Ishikawa (cell line): Measurements from ENCODE around the gene RPUSD4.
A peak's percentile ranks its signal among the peaks of the same experiment; 100 is the strongest.

ENCODE experiments used
- CEBPB ChIP-seq: IDR thresholded peaks from 2 replicates; pipeline ENCODE4 v1.6.1; 2012
- CREB1 ChIP-seq: IDR thresholded peaks from 2 replicates; pipeline ENCODE4 v1.6.1; 2012; ENCODE audit warnings: low read depth
- EGR1 ChIP-seq: IDR thresholded peaks from 2 replicates; pipeline ENCODE4 v1.6.1; 2012
- EP300 ChIP-seq: IDR thresholded peaks from 2 replicates; pipeline ENCODE4 v1.6.1; 2012; ENCODE audit warnings: borderline replicate concordance
- FOXM1 ChIP-seq: IDR thresholded peaks from 2 replicates; pipeline ENCODE4 v1.6.1; 2012; ENCODE audit warnings: low read depth, borderline replicate concordance
- MAX ChIP-seq: IDR thresholded peaks from 2 replicates; pipeline ENCODE4 v1.6.1; 2012
- NFIC ChIP-seq: IDR thresholded peaks from 2 replicates; pipeline ENCODE4 v1.6.1; 2012
- RAD21 ChIP-seq: IDR thresholded peaks from 2 replicates; pipeline ENCODE4 v1.6.1; 2012; ENCODE audit warnings: low read depth
- TAF1 ChIP-seq: IDR thresholded peaks from 2 replicates; pipeline ENCODE4 v1.6.1; 2012; ENCODE audit warnings: low read depth, mild to moderate bottlenecking
- TCF12 ChIP-seq: IDR thresholded peaks from 2 replicates; pipeline ENCODE4 v1.6.1; 2012; ENCODE audit warnings: low read depth
- TEAD4 ChIP-seq: IDR thresholded peaks from 2 replicates; pipeline ENCODE4 v1.6.1; 2012
- YY1 ChIP-seq: IDR thresholded peaks from 2 replicates; pipeline ENCODE4 v1.6.1; 2012; ENCODE audit warnings: low read depth
- ZBTB7A ChIP-seq: IDR thresholded peaks from 2 replicates; pipeline ENCODE4 v1.6.1; 2012; ENCODE audit warnings: low read depth
- TF ChIP-seq, protein P1 (sequence below): IDR thresholded peaks from 2 replicates; pipeline ENCODE4 v1.6.1; 2012
- TF ChIP-seq, protein P2 (sequence below): IDR thresholded peaks from 2 replicates; pipeline ENCODE4 v1.6.1; 2012; ENCODE audit warnings: low read depth, mild to moderate bottlenecking

Gene RPUSD4

DNA sequence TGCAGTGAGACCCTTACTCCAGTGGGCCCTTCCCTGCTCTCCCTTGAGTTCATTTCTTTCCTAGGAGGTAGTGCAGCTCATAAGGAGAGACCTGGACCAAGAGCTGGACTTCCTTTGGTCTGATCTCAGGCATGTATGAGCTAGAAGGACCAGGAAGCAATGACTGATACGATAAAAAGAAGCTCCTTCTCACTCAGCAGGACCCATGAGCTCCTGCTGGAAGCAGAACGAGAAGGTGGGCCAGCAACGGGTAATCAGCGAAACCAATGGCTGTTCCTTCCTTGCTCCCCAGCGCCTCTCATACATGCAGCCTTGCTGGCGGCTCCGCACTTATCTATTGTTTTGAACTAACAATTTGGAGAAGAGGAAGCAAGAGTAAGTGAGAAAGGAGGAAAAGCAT is 56.8 kb downstream of the RPUSD4 start:
- TF ChIP-seq MAX (no peak), EGR1 (no peak)

DNA sequence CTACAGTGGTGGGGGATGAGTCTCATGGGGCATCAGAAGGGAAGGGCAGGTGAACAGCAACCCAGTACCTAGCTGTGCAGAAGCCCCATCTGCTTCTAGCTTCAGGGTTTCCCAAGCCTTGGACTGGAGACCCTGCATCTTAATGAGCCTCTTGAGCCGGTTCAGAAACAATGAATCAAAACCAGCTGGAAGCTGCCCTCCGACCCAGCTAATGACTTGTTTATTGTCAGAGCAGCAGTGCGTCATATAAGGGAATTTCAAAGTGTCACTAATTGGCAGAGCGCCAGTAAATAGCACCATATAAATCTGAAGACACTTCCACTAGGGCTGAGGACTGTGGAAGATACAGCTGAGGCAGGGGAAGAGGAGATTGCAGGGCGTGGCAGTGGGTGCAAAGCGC is 57.5 kb downstream of the RPUSD4 start:
- TF ChIP-seq TEAD4 (peak; percentile 52), RAD21 (peak; percentile 2; the same call in 1 of the 2 replicates), TCF12 (no peak), NFIC (peak; percentile 89)

DNA sequence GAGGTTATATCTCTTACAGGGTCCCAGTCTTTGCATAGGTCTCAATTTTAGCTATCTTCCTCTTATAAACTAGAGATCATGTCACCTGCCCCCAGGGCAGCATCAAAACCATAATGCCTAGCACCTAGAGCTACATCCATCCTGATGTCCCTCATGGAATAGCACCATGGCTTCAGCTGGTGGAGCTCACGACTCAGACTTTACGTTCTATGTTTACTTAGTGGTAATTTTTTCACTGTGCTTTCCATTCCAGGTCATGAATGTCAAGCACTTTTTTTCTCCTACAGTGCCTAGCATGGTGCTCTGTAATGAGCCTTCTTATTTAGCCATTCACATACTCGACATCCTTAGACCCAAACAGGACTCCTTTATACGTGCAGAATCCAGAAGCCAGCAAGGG is 58.4 kb downstream of the RPUSD4 start:
- TF ChIP-seq NFIC (no peak), RAD21 (no peak), EGR1 (no peak), ZBTB7A (no peak), EP300 (no peak), MAX (no peak), TCF12 (no peak), CEBPB (no peak), FOXM1 (no peak), TEAD4 (no peak)
- TF ChIP-seq, protein P1, sequence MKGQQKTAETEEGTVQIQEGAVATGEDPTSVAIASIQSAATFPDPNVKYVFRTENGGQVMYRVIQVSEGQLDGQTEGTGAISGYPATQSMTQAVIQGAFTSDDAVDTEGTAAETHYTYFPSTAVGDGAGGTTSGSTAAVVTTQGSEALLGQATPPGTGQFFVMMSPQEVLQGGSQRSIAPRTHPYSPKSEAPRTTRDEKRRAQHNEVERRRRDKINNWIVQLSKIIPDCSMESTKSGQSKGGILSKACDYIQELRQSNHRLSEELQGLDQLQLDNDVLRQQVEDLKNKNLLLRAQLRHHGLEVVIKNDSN, result no peak

GRCh38 chr11:126152586-126152985 is 58.9 kb downstream of the RPUSD4 start:
- TF ChIP-seq ZBTB7A (no peak), TCF12 (no peak), RAD21 (no peak), EGR1 (no peak), EP300 (no peak), YY1 (no peak), FOXM1 (no peak), CEBPB (no peak), TAF1 (no peak), NFIC (no peak), MAX (no peak), CREB1 (no peak), TEAD4 (no peak)
- TF ChIP-seq, protein P2, sequence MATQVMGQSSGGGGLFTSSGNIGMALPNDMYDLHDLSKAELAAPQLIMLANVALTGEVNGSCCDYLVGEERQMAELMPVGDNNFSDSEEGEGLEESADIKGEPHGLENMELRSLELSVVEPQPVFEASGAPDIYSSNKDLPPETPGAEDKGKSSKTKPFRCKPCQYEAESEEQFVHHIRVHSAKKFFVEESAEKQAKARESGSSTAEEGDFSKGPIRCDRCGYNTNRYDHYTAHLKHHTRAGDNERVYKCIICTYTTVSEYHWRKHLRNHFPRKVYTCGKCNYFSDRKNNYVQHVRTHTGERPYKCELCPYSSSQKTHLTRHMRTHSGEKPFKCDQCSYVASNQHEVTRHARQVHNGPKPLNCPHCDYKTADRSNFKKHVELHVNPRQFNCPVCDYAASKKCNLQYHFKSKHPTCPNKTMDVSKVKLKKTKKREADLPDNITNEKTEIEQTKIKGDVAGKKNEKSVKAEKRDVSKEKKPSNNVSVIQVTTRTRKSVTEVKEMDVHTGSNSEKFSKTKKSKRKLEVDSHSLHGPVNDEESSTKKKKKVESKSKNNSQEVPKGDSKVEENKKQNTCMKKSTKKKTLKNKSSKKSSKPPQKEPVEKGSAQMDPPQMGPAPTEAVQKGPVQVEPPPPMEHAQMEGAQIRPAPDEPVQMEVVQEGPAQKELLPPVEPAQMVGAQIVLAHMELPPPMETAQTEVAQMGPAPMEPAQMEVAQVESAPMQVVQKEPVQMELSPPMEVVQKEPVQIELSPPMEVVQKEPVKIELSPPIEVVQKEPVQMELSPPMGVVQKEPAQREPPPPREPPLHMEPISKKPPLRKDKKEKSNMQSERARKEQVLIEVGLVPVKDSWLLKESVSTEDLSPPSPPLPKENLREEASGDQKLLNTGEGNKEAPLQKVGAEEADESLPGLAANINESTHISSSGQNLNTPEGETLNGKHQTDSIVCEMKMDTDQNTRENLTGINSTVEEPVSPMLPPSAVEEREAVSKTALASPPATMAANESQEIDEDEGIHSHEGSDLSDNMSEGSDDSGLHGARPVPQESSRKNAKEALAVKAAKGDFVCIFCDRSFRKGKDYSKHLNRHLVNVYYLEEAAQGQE, result no peak
- TF ChIP-seq, protein P1, result no peak

DNA sequence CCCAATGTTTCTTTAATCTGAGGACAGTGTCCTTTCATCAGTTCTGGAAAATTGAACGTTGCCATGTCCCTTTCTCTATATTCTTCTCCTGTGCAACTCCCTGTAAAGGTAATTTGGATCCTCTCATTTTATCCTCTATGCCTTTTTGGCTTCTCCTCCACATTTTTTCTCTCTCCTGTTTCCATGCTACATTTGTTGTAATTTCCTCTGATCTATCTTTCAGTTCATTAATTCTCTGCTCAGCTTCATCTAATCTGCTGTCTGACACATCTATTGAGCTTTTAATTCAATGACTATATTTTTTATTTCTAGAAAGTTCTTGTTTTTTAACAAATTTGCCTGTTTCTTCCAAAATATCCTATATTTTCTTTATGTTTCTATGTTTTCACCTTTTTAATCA is 59.3 kb downstream of the RPUSD4 start:
- TF ChIP-seq EP300, result no peak
- no peak for TF ChIP-seq CEBPB
- TF ChIP-seq TEAD4, result no peak
- TF ChIP-seq FOXM1, result no peak
- TF ChIP-seq, protein P2, result no peak
- no peak for TF ChIP-seq TCF12
- no peak for TF ChIP-seq NFIC
- TF ChIP-seq RAD21, result no peak
